ENCODE results near the gene GALR1.
"Not testable (repeated sequence)": the region's sequence is repeated elsewhere in the genome, so short reads cannot be mapped to it uniquely, and the experiment has no call there.

The GALR1 gene

GRCh38 chr18:77267969-77268368, 18.3 kb downstream of the GALR1 start:
- H3K4me3 ChIP-seq (ENCODE audit: low read depth, low read length) = no peak overlapping the region
- no peaks in the 10 kb centered on the region for H3K79me2 ChIP-seq

DNA sequence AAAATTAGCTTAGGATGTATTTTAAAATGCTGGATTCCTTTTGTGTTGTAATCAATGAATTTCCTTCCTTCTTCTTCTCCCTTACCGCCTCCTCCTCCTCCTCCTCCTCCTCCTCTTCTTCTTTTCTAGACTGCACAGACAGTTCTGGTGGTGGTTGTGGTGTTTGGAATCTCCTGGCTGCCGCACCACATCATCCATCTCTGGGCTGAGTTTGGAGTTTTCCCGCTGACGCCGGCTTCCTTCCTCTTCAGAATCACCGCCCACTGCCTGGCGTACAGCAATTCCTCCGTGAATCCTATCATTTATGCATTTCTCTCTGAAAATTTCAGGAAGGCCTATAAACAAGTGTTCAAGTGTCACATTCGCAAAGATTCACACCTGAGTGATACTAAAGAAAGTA, 18.8 kb downstream of the GALR1 start:
- no peak overlapping the region for H3K27ac ChIP-seq
- no peak overlapping the region for H3K9ac ChIP-seq
- H3K79me2 ChIP-seq = no peaks in the 10 kb centered on the region
- H3K4me1 ChIP-seq = peaks cover 2% of the 10 kb centered on the region
- no peak overlapping the region for H2AFZ ChIP-seq
- no peaks in the 10 kb centered on the region for H3K9me3 ChIP-seq (ENCODE audit: control insufficient read depth, low read length)
- H3K4me2 ChIP-seq (ENCODE audit: low read length) = no peak overlapping the region
- TF ChIP-seq, protein P1, sequence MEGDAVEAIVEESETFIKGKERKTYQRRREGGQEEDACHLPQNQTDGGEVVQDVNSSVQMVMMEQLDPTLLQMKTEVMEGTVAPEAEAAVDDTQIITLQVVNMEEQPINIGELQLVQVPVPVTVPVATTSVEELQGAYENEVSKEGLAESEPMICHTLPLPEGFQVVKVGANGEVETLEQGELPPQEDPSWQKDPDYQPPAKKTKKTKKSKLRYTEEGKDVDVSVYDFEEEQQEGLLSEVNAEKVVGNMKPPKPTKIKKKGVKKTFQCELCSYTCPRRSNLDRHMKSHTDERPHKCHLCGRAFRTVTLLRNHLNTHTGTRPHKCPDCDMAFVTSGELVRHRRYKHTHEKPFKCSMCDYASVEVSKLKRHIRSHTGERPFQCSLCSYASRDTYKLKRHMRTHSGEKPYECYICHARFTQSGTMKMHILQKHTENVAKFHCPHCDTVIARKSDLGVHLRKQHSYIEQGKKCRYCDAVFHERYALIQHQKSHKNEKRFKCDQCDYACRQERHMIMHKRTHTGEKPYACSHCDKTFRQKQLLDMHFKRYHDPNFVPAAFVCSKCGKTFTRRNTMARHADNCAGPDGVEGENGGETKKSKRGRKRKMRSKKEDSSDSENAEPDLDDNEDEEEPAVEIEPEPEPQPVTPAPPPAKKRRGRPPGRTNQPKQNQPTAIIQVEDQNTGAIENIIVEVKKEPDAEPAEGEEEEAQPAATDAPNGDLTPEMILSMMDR (IDR thresholded peaks at IDR 0.05) = no peak
- H3K4me3 ChIP-seq (ENCODE audit: low read depth, low read length) = no peak overlapping the region
- no peaks in the 10 kb centered on the region for H3K27me3 ChIP-seq (ENCODE audit: control insufficient read depth, insufficient read depth, low read length)
- H3K36me3 ChIP-seq (ENCODE audit: control insufficient read depth, insufficient read depth, low read length) = no peaks in the 10 kb centered on the region

More at GRCh38 chr18:77267969-77268368, 18.3 kb downstream of the GALR1 start:
- no peak overlapping the region for H3K4me2 ChIP-seq (ENCODE audit: low read length)
- no peak overlapping the region for H3K27ac ChIP-seq
- H3K36me3 ChIP-seq (ENCODE audit: control insufficient read depth, insufficient read depth, low read length) = no peaks in the 10 kb centered on the region
- H3K27me3 ChIP-seq (ENCODE audit: control insufficient read depth, insufficient read depth, low read length) = no peaks in the 10 kb centered on the region
- H2AFZ ChIP-seq = no peak overlapping the region
- no peaks in the 10 kb centered on the region for H3K9me3 ChIP-seq (ENCODE audit: control insufficient read depth, low read length)
- TF ChIP-seq, protein P1 (IDR thresholded peaks at IDR 0.05) = no peak
- H3K4me1 ChIP-seq = peaks cover 7% of the 10 kb centered on the region
- H3K9ac ChIP-seq = no peak overlapping the region

DNA sequence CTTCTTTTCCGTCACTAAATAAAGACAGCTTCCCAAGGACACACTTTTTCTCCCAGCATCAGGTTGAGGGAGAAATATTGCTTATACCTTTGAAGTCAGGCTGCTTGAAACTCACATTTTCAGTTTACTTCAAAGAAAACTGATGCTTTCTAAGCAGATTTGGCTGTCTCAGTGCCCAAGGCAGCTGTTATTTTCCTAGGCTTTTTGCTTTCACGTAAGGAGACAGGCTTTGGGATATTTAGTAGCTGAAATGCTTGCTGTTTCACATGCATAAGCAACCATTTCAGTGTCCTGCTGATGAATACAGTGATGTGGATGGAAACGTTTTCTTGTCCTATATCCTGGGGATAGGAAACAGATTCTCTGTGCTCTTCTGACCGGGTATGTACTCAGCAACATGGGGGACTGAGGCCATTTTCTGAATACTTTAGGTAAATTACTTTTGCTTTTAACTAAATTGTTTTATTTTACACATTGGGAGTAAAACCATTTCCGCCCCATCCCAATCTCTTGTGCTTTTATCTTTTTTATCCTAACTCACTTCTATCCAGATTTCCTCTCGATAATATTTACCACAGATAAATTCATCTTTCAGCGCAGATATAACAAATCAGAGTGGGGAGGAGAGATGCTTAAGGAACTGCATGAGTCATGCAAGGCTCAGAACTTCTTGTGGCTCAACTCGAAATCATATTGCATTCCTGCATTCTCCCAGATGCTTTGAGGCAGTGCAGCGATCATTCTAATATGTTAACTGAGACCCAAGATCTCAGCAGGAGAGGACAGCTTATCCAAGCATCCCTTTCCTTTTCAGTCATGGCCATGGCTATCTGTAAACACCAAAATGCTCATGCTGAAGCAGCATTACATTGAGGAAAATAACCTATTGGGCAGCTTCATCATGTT, 22.2 kb downstream of the GALR1 start:
- H3K4me1 ChIP-seq = no peaks in the 10 kb centered on the region
- H3K79me2 ChIP-seq = no peaks in the 10 kb centered on the region
- no peaks in the 10 kb centered on the region for H3K36me3 ChIP-seq (ENCODE audit: control insufficient read depth, insufficient read depth, low read length)
- TF ChIP-seq, protein P1 (IDR thresholded peaks at IDR 0.05) = no peak
- no peak overlapping the region for H3K27ac ChIP-seq
- no peak overlapping the region for H3K4me2 ChIP-seq (ENCODE audit: low read length)
- H3K4me3 ChIP-seq (ENCODE audit: low read depth, low read length) = no peak overlapping the region
- no peak overlapping the region for H2AFZ ChIP-seq
- no peaks in the 10 kb centered on the region for H3K9me3 ChIP-seq (ENCODE audit: control insufficient read depth, low read length)
- no peak overlapping the region for H3K9ac ChIP-seq
- H3K27me3 ChIP-seq (ENCODE audit: control insufficient read depth, insufficient read depth, low read length) = no peaks in the 10 kb centered on the region

DNA sequence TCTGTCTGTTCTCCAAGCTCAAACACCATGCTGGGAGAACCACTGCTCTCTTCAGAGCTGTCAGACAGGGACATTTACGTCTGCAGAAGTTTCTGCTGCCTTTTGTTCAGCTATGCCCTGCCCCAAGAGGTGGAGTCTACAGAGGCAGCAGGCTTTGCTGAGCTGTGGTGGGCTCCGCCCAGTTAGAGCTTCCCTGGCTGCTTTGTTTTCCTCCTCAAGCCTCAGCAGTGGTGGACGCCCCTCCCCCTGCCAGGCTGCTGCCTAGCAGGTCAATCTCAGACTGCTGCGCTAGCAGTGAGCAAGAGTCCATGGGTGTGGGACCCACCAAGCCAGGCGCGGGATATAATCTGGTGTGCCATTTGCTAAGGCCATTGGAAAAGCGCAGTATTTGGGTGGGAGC, 41.2 kb downstream of the GALR1 start:
- H3K27me3 ChIP-seq (ENCODE audit: control insufficient read depth, insufficient read depth, low read length); H2AFZ ChIP-seq; H3K27ac ChIP-seq; H3K9me3 ChIP-seq (ENCODE audit: control insufficient read depth, low read length); H3K79me2 ChIP-seq; H3K4me1 ChIP-seq; H3K36me3 ChIP-seq (ENCODE audit: control insufficient read depth, insufficient read depth, low read length); H3K4me2 ChIP-seq (ENCODE audit: low read length); H3K4me3 ChIP-seq (ENCODE audit: low read depth, low read length); H3K9ac ChIP-seq: not testable (repeated sequence)

- Histone ChIP-seq H3K27ac (no peak overlapping the region), H3K4me3 (ENCODE audit: low read depth, low read length) (no peak overlapping the region), H3K9ac (no peak overlapping the region), H3K4me2 (ENCODE audit: low read length) (no peak overlapping the region), H3K9me3 (ENCODE audit: control insufficient read depth, low read length) (no peaks in the 10 kb centered on the region), H3K27me3 (ENCODE audit: control insufficient read depth, insufficient read depth, low read length) (no peaks in the 10 kb centered on the region), H3K4me1 (no peaks in the 10 kb centered on the region), H3K79me2 (no peaks in the 10 kb centered on the region), H2AFZ (no peak overlapping the region), H3K36me3 (ENCODE audit: control insufficient read depth, insufficient read depth, low read length) (no peaks in the 10 kb centered on the region)
- TF ChIP-seq, protein P1 (IDR thresholded peaks at IDR 0.05) = no peak
Measured at GRCh38 chr18:77298172-77298571, 48.5 kb downstream of the GALR1 start.
